Lower lobe of right lung (tissue), 2 donors: ENCODE measurements around the gene AP3S1. TPM values are rescaled to one million over a fixed set of nuclear protein-coding genes. Genes with fewer than 3 reads are reported as not detected.
"Not testable (repeated sequence)": the region's sequence is repeated elsewhere in the genome, so short reads cannot be mapped to it uniquely, and the experiment has no call there.

Source experiments
- ATAC-seq, 2 donors: fragments of 200-7000 bp; cut with Tn5 transposase; one replicate each; pipeline ENCODE4 v1.9.1; 2020 to 2022; ENCODE audit warnings: mild to moderate bottlenecking in 2 of 2, moderate library complexity in 2 of 2
- DNase-seq: peaks from one replicate; pipeline ENCODE4 v3.0.0-alpha.2; 2020
- H3K27ac ChIP-seq: fragments of 200-600 bp; one replicate; pipeline ENCODE4 v1.8.0; 2022
- H3K27me3 ChIP-seq: fragments of 200-600 bp; one replicate; pipeline ENCODE4 v1.8.0; 2022; ENCODE audit warnings: low read depth
- H3K36me3 ChIP-seq: fragments of 200-600 bp; one replicate; pipeline ENCODE4 v1.8.0; 2022; ENCODE audit warnings: mild to moderate bottlenecking
- H3K4me1 ChIP-seq: fragments of 200-600 bp; one replicate; pipeline ENCODE4 v1.8.0; 2022
- H3K4me3 ChIP-seq: fragments of 200-600 bp; one replicate; pipeline ENCODE4 v1.8.0; 2022; ENCODE audit warnings: mild to moderate bottlenecking
- H3K9me3 ChIP-seq: fragments of 200-600 bp; one replicate; pipeline ENCODE4 v1.8.0; 2022
- CTCF ChIP-seq: fragments of 200-600 bp; IDR thresholded peaks from one replicate; pipeline ENCODE4 v1.8.0; 2022; ENCODE audit warnings: antibody characterized with exemption, mild to moderate bottlenecking
- intact Hi-C: fragments of 100-400 bp; cut with DNase I; formaldehyde crosslinking; loops from one replicate; pipeline ENCODE4 v1.11.0; 2022
- total RNA-seq: library from RNA; stranded (reverse); fragmentation: NEBNext Ultra II Directional; extraction: Animal tissue kit (Norgen Biotek cat#: 25700); gene quantifications from one replicate; pipeline ENCODE4 v1.2.1, GENCODE V29; 2021
- donor health status: DM: no; HTN: yes; CAD: no; lungs with severe emphysema.

Gene AP3S1
- total RNA-seq, 1 donor from 2014 or later = 69.4 TPM

- H3K27ac ChIP-seq = no peak overlapping the region
- no peaks in the 10 kb centered on the region for H3K27me3 ChIP-seq
- DNase-seq = no peak
- no peaks in the 10 kb centered on the region for H3K36me3 ChIP-seq
- no peak for ATAC-seq
- no peak for TF ChIP-seq CTCF
- no peaks in the 10 kb centered on the region for H3K4me1 ChIP-seq
- intact Hi-C loops = no loop called here
- no peaks in the 10 kb centered on the region for H3K9me3 ChIP-seq
- no peak overlapping the region for H3K4me3 ChIP-seq
Measured at GRCh38 chr5:115888027-115888426, 46.3 kb downstream of the AP3S1 start.

DNA sequence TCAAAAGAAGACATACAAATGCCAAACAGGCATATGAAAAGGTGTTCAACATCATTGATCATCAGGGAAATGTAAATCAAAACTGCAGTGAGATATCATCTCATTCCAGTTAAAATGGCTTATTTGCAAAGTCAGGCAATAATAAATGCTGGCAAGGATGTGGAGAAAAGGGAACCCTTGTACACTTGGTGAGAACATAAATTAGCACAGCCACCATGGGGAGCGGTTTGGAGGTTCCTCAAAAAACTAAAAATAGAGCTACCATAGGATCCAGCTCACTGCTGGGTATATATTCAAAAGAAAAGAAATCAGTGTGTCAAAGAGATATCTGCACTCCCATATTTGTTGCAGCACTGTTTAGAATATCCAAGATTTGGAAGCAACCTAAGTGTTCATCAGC lies 50.3 kb downstream of the AP3S1 start:
- DNase-seq = no peak
- no peak overlapping the region for H3K27ac ChIP-seq
- no peaks in the 10 kb centered on the region for H3K27me3 ChIP-seq
- ATAC-seq = no peak
- intact Hi-C loops = no loop called here
- H3K4me1 ChIP-seq = no peaks in the 10 kb centered on the region
- H3K4me3 ChIP-seq = no peak overlapping the region
- H3K36me3 ChIP-seq = no peaks in the 10 kb centered on the region
- no peak for TF ChIP-seq CTCF
- no peaks in the 10 kb centered on the region for H3K9me3 ChIP-seq

DNA sequence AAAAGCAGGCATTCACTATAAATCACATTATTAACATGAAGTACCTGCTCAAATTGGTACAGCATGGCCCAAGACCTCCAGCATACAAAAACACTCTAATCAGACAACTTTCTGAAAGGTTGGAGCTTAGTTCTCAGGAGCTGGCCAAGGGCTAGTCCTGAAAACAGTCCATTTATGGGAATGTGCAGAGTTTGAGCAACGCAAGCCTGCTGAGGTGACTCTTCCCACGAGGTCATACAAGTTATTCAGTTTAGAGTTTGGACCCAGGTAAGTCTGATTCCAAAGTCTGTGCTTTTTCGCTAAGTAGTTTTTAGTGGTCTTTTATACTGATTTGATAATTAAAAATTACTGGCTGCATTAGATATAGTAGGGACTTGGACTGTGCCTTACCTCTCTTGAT lies 52.6 kb downstream of the AP3S1 start:
- no peaks in the 10 kb centered on the region for H3K9me3 ChIP-seq
- no peaks in the 10 kb centered on the region for H3K4me1 ChIP-seq
- TF ChIP-seq CTCF = no peak
- intact Hi-C loops = no loop called here
- no peaks in the 10 kb centered on the region for H3K27me3 ChIP-seq
- DNase-seq (no peak), ATAC-seq (no peak)
- H3K4me3 ChIP-seq = no peak overlapping the region
- no peaks in the 10 kb centered on the region for H3K36me3 ChIP-seq
- no peak overlapping the region for H3K27ac ChIP-seq

DNA sequence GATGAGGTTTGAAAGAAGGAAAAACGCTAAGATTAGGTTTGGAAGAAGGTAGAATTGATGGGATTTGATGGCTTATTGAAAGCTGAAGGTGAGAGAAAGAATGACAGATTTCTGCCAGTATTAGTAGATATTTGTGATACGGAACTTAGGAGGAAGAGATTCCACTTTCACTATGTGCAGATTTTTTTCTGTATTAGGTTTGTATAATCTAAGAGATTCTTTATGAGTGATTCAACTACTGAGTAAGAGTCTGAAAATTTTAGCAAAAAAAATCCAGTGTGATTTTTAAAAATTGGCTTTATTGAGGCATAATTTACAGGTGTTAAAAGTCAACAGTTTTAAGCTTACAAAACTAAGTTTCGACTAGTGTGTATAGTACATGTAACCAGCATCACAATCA lies 54.1 kb downstream of the AP3S1 start:
- intact Hi-C loops = no loop called here
- Histone ChIP-seq H3K36me3 (no peaks in the 10 kb centered on the region), H3K27me3 (no peaks in the 10 kb centered on the region), H3K4me1 (no peaks in the 10 kb centered on the region), H3K9me3 (no peaks in the 10 kb centered on the region), H3K4me3 (no peak overlapping the region), H3K27ac (no peak overlapping the region)
- TF ChIP-seq CTCF = no peak
- ATAC-seq (no peak), DNase-seq (no peak)

DNA sequence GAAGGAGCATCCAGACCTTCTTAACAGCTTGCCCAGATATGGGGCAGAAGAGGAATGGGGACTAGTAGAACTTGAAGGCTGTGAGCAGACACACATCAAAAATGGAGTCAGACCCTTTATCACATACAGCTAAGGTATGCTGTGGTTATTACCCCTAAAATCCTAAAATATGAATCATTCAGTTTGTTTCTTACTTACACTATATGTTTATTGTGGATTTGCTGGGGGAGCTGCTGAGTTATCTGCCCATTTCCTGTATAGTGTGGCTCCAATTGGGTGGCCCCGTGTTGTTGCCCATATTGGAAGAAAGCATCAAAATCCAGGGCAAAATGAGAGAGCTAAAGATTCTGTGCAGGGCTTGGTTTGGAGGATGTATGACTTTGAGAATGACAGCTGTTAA lies 56.9 kb downstream of the AP3S1 start:
- ATAC-seq (no peak), DNase-seq (no peak)
- TF ChIP-seq CTCF = no peak
- no peaks in the 10 kb centered on the region for H3K4me1 ChIP-seq
- H3K9me3 ChIP-seq = no peaks in the 10 kb centered on the region
- no peaks in the 10 kb centered on the region for H3K27me3 ChIP-seq
- intact Hi-C loops = no loop called here
- H3K27ac ChIP-seq = no peak overlapping the region
- no peak overlapping the region for H3K4me3 ChIP-seq
- H3K36me3 ChIP-seq = no peaks in the 10 kb centered on the region

DNA sequence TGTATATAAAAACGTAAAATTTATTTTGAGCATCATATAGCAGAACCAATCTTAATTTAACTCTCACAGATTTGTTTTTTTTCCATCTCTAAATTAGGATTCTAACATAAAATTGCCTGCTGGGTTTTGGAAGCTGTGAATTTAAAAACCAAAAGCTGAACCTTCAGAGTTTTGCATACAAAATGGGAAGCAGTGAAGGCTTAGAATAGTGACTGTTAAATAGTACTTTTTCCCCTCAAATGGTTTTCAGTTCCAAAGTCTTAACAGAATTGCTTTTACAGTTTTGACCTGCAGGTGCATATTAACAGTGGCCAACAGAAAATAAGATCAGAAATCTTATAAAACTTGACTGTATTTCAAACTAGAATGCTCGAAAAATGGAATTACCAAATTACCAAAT lies 65.4 kb downstream of the AP3S1 start:
- ATAC-seq (no peak), DNase-seq (no peak)
- Histone ChIP-seq H3K27ac (no peak overlapping the region), H3K27me3 (no peaks in the 10 kb centered on the region), H3K4me3 (no peak overlapping the region), H3K4me1 (no peaks in the 10 kb centered on the region), H3K36me3 (no peaks in the 10 kb centered on the region), H3K9me3 (no peaks in the 10 kb centered on the region)
- TF ChIP-seq CTCF = no peak
- intact Hi-C loops = no loop called here

GRCh38 chr5:115913623-115914400 lies 72.1 kb downstream of the AP3S1 start:
- H3K27me3 ChIP-seq, H3K9me3 ChIP-seq, H3K4me1 ChIP-seq, H3K4me3 ChIP-seq, intact Hi-C loops, H3K27ac ChIP-seq, ATAC-seq, H3K36me3 ChIP-seq, DNase-seq: not testable (repeated sequence)
